Measurements from ENCODE around the gene CHST11.

DNA sequence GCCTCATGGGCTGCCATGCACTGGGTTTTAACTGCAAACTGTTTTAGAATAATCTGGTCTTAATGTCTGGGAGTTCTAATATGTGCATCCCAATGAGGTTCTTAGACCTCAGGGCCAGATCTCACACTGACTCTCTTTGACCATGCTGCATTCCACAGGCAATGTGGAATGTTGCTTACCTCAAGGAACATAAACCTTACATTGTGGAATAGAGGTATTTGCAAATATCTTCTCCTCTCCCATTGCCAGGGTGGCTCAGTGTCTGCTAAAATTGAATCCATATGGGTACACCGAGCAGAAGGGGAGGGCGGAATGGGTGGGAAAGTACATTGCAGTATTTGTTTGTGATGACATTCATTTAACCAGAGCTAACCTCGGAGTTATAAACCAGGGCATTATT lies 78.6 kb downstream of the CHST11 start:
- TF ChIP-seq POU2F2 (IDR thresholded peaks at IDR 0.05; ENCODE audit: low read depth, low read length) (no peak), POLR2AphosphoS5 (IDR thresholded peaks at IDR 0.05; ENCODE audit: low read depth, low read length) (no peak), POLR2A (IDR thresholded peaks at IDR 0.05; ENCODE audit: low read depth, low read length) (no peak), TAF1 (IDR thresholded peaks at IDR 0.05; ENCODE audit: low read depth, low read length) (no peak), SPI1 (IDR thresholded peaks at IDR 0.05; ENCODE audit: low read depth, low read length) (no peak), PAX5 (IDR thresholded peaks at IDR 0.05; ENCODE audit: insufficient read depth, low read length, severe bottlenecking) (no peak)
